GM21737 (cell line): ENCODE results near the gene MALRD1.

Experiments used
- ATAC-seq: cut with Tn5 transposase; IDR thresholded peaks from one replicate; pipeline ENCODE4 v1.9.1; 2021; ENCODE audit warnings: mild to moderate bottlenecking, moderate library complexity; ENCODE audit not compliant: unreplicated experiment

MALRD1 gene

GRCh38 chr10:19212590-19212989 lies 164.0 kb downstream of the MALRD1 start:
- ATAC-seq: no peak

DNA sequence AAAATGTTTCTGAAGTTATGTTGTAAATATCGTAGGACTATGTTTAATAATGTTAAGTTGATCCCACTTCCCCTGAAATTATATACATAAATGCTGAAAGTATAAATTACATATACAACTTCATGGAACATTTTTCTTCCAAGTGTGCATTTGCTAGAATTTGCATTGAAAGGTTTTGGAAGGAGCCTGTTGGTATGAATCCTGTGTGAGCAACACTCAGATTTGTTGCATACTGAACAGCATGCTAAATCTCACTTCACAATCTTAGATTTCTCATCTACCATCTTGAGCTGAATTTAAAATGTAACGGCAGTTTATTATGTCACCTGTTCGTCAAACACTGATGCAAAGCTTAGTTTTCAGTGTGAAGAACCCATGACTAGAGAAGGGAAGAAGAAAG lies 172.6 kb downstream of the MALRD1 start:
- ATAC-seq: no peak

- no peak for ATAC-seq
Measured at GRCh38 chr10:19226025-19226424, 177.4 kb downstream of the MALRD1 start.

GRCh38 chr10:19231034-19231433 lies 182.4 kb downstream of the MALRD1 start:
- no peak for ATAC-seq

DNA sequence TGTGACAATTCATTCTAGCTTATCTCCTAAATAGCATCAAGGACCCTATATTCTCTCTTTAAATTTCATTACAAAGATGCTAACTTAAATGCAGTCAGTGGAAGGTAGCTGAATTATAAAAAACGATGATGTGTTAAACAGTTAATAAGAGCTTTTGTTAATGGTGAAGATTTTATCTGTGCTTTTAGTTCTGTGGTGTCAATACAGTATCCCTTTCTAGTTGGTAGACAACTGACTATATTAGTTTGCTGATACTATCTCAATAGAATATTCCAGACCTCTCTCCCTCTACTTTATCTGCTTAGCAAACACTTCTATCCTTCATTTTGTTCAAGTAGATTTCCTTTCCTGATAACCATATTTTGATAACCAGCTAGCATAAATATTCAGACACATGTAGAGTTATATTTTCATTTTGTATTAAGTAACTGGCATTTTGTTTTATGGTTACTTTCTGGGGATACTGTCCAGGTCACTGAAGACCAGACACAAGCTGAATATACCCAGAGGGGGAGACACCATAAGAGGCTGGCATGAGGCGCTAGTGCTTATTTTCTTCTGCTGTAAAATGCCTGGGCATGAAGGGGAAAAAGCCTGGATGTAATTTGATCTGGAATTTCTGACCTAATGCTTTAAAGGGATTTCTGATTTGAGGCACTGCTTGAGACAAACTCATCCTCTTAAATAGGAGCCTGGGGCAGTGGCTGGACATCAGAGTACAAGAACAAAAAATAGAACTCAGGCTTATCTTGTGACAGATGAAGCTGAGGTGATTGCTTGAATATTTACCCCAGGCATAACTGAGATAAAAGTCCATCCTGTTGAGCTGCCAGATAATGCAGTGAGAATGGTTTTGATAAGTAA lies 197.5 kb downstream of the MALRD1 start:
- ATAC-seq: no peak

DNA sequence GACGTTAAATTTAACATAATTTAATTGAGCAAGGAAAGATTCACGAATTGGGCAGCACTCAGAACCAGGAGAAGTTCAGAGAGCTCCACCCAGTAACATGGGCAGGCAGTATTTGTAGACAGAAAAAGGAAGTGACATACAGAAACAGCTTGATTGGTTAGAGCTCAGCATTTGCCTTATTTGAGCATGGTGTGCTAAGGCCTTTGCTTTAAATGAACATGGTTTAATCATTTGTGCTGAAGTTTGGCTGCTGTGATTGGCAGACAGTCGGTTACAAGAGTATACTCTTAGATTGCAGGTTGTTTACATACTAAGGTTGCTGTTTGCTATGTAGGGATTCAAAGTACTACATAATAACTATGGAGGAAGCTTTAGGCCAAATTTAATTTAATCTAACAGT lies 199.2 kb downstream of the MALRD1 start:
- ATAC-seq: no peak

GRCh38 chr10:19250546-19250945 lies 201.9 kb downstream of the MALRD1 start:
- ATAC-seq: no peak

DNA sequence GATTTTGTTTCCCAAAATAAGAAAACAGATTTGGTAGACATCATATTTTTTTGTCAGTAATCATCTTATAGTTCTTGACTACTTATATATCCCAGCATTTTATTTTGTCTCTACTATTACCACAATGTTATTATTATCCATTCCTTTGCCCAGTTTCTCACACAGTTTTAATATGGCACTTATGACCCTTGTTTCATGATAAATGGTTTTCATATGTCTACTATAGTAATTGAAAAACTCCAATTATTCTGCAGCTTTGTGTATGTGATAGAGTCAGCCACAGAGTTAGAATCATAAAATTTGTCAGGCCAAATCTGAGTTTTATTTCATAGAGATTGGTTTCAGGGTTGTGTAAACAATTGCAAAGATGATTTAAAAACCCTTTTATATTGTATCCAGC lies 203.9 kb downstream of the MALRD1 start:
- no peak for ATAC-seq

- ATAC-seq: no peak
Measured at GRCh38 chr10:19256331-19256730, 207.7 kb downstream of the MALRD1 start.

DNA sequence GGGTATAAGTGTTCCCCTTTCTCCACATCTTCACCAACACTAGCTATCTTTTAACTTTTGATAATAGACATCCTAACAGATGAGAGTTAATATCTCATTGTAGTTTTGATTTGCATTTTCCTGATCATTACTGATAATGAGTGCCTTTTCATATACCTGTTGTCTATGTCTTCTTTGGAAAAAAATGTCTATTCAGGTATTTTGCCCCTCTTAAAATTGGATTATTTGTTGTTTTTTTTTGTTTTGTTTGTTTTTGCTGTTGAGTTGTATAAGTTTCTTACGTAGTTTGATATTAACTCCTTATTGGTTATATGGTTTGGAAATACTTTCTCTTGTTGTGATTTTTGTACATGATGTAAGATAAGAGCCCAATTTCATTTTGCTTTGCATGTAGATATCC lies 214.7 kb downstream of the MALRD1 start:
- no peak for ATAC-seq

GRCh38 chr10:19283285-19283684 lies 234.7 kb downstream of the MALRD1 start:
- ATAC-seq: no peak

DNA sequence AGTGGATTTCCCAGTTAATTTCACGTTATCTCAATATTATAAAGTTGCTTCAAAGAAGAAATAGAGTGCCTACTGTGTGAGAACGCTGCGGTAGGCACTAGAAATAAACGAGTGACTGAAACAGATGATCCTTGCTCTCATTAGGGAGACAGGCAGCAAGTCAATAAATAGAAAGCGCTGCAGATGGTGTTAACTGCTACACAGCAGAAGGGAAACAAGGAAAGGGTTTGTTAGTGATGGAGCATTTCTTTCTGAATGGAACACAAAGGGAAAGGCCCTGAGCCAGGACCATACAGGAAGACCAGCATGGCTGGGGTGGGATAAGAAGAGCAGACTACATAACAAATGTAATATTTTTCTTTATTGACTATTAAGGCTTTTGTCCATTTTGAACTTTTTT lies 235.2 kb downstream of the MALRD1 start:
- no peak for ATAC-seq

DNA sequence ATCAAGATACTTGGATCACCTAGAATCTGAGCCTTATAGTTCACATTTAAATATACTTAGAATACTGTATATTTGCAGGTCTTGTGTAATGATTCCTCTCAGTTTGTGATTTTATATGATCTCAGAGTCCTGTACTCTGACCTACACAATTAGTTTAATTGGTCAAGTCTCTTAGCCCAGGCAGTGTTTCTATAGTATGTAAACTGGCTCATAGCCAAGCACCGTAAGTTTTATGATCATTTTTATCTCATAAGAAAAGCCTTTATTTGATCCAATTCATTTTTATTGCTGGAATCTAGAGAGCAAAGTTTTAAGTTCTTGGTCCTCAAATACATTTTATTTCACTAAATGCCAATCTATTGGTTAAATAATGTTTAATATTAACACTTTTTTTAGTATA lies 242.2 kb downstream of the MALRD1 start:
- ATAC-seq: no peak

GRCh38 chr10:19294233-19294632 lies 245.6 kb downstream of the MALRD1 start:
- no peak for ATAC-seq

DNA sequence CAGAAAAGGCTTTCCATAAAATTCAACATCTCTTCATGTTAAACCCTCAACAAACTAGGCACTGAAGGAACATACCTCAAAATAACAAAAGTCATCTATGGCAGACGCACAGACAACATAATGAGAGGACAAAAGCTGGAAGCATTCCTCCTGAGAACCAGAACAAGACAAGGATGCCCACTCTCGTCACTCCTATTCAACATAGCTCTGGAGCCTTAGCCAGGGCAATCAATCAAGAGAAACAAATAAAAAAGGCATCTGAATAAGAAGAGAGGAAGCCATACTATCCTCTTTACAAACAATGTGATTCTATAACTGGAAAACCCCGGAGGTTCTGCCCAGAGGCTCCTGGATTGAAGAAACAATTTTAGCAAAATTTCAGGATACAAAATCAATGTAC lies 251.0 kb downstream of the MALRD1 start:
- no peak for ATAC-seq

DNA sequence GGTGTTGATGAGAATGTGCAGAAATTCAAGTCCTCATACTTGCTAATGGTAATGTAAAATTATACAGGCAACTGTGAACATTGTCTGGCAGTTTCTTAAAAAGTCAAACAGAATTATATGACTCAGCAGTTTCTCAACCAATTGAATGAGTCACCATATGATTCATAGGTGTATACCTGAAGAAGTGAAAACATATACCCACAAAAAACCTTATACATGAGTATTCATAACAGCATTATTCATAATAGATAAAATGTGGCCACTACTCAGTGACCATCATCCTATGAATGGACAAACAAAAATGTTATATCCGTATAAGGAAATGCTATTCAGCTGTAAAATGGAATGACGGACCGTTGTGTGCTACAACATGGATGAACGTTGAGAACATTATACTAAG lies 253.5 kb downstream of the MALRD1 start:
- no peak for ATAC-seq

- no peak for ATAC-seq
Measured at GRCh38 chr10:19310066-19310465, 261.5 kb downstream of the MALRD1 start.

DNA sequence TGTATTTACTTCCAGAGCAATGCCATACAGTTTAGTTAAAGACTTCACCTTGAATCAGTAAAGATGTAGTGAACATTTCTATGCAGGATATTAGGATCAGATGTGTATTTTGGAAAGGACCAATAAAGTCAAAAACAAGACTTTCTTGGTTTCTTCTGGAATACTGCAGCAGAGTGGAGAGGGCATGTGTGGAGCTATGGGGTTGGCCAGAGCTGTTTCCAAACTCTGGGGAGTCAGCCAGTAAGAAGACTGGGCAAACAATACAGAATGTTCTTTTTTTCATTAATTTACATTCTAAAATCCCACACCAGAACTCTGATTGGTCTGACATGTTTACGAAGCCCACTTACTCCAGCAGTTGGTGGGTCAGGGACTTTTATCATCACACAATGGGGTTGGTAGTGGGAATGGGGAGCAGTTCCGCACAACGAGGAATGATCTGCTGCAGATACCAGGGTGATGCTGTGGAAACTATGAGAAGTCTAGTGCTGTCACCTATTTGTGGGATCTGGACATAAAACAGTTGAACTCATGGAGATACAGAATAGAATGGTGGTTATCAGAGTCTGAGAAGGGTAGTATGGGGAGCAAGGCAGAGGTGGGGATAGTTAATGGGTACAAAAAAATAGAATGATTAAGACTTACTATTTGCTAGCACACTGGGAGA lies 267.7 kb downstream of the MALRD1 start:
- no peak for ATAC-seq

DNA sequence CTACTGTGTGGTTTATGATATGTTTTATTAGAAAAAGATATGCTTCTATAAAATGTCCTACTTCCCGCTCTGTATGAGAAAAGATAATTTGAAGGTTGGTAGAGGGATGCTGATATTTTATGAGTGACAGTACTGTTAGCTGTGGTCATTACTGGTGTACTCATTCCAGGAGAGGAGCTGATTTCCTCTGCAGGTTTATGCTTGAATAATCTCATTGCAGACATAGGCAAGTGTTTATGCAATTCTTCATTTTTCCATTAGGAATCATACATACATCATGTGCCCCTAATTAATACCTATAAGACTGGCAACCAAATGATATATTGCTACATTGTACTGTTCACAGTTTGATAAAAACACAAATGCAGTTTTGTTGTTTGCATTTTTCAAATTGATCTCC lies 269.4 kb downstream of the MALRD1 start:
- no peak for ATAC-seq

- ATAC-seq: no peak
Measured at GRCh38 chr10:19325581-19325980, 277.0 kb downstream of the MALRD1 start.

DNA sequence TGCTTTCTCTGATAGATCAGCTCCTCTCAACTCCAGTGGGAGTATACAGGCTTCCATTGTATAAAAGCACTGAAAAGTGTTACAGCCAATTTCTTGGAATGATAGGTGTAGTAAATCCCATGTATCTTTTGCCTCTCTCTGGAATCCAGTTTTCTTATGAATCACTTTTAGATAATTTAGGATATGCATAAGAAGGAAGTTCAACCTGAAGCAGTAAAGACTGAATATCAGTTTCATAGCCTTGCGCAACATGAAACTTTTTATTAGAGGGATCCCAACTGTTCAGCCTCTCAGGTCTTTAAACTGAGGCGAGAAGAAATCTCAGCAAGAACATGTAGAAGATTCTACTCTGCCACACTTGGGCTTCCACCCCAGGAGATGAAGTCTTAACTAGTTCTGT lies 280.0 kb downstream of the MALRD1 start:
- ATAC-seq: no peak

DNA sequence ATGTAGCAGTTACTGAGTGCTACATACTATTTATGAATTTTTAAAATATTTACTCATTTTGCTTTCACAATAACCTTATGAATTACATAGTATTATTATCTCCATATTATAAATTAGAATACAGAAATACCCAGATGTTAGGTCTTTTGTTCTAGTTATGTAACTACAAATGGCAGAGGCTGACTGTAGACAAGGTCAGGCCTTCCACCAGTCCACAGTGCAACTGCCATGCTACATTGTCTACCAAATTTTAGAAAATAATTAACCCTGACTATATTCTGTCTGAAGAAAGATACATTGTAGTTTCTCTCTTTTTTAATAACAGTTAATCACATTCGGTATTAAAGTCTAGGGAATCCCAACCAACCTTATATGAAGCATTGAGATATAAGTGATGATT lies 280.9 kb downstream of the MALRD1 start:
- no peak for ATAC-seq
